ENCODE measurements around the gene SEC61A1.

DNA sequence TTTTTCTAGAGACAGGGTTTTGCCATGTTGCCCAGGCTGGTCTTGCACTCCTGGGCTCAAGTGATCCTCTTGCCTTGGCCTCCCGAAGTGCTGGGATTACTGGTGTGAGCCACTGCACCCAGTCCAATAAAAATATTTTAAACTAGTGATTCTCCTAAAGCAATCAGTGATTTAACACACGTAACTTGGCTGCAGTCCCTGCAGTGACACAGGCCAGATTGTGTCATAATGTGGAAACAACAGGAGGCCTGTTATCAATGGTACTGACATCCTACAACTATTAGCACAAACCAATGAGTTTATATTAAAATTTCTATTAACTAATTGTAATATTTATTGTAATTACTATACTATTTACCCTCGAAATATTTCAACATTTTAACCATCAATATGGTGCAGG lies 1.6 kb upstream of the SEC61A1 start:
- TF ChIP-seq POLR2A (IDR thresholded peaks at IDR 0.05; ENCODE audit: low read length) = no peak
- TF ChIP-seq GATA1 (IDR thresholded peaks at IDR 0.05; ENCODE audit: low read depth, low read length) = no peak
